Activated T-cell treated with anti-CD3 and anti-CD28 coated beads, Interleukin-2, amount 50 U/mL, for 4 hours (primary cell): ENCODE measurements around the gene EPB41L4A. TPM values are rescaled to one million over a fixed set of nuclear protein-coding genes. Genes with fewer than 3 reads are reported as not detected.

Experiments used
- ATAC-seq, 2 donors: fragments of 200-7000 bp; cut with Tn5 transposase; one replicate each; pipeline ENCODE4 v1.10.0; 2021
- DNase-seq: peaks from one replicate; pipeline ENCODE4 v3.0.0-alpha.2; 2020
- H3K27me3 Mint-ChIP-seq: one replicate; pipeline ENCODE4 v1.8.0; 2021; ENCODE audit warnings: low read depth, mixed read lengths
- H3K36me3 Mint-ChIP-seq: one replicate; pipeline ENCODE4 v1.8.0; 2022; ENCODE audit warnings: mixed read lengths; ENCODE audit not compliant: insufficient read depth
- H3K4me1 Mint-ChIP-seq: one replicate; pipeline ENCODE4 v1.8.0; 2021; ENCODE audit warnings: low read depth, mixed read lengths
- H3K4me3 Mint-ChIP-seq: one replicate; pipeline ENCODE4 v1.8.0; 2021; ENCODE audit warnings: mild to moderate bottlenecking, moderate library complexity, mixed read lengths
- H3K9me3 Mint-ChIP-seq: one replicate; pipeline ENCODE4 v1.8.0; 2021; ENCODE audit warnings: mixed read lengths
- total RNA-seq, 3 donors: library from RNA; stranded (reverse); gene quantifications; one replicate each; pipeline ENCODE4 v1.2.1, GENCODE V29; 2021

EPB41L4A gene
- total RNA-seq, 3 donors from 2014 or later, result 0.10 to 0.35 (median 0.16) TPM

- DNase-seq, result no peak
- ATAC-seq, result no peak
- peaks cover 8% of the 10 kb centered on the region for H3K9me3 Mint-ChIP-seq
- no peaks in the 10 kb centered on the region for H3K36me3 Mint-ChIP-seq
- H3K4me3 Mint-ChIP-seq, result no peak overlapping the region
- no peaks in the 10 kb centered on the region for H3K4me1 Mint-ChIP-seq
- H3K27me3 Mint-ChIP-seq, result peaks cover 4% of the 10 kb centered on the region
Observed at GRCh38 chr5:112293587-112293986, 125.5 kb downstream of the EPB41L4A start.

GRCh38 chr5:112290691-112291090 lies 128.4 kb downstream of the EPB41L4A start:
- Mint-ChIP-seq H3K4me1 (no peaks in the 10 kb centered on the region), H3K36me3 (no peaks in the 10 kb centered on the region), H3K27me3 (peaks cover 4% of the 10 kb centered on the region), H3K4me3 (no peak overlapping the region), H3K9me3 (no peaks in the 10 kb centered on the region)
- no peak for DNase-seq
- ATAC-seq, result no peak

- no peaks in the 10 kb centered on the region for H3K4me1 Mint-ChIP-seq
- ATAC-seq, result no peak
- DNase-seq, result no peak
- H3K36me3 Mint-ChIP-seq, result no peaks in the 10 kb centered on the region
- no peaks in the 10 kb centered on the region for H3K9me3 Mint-ChIP-seq
- no peak overlapping the region for H3K4me3 Mint-ChIP-seq
- peaks cover 2% of the 10 kb centered on the region for H3K27me3 Mint-ChIP-seq
Observed at GRCh38 chr5:112289465-112289864, 129.6 kb downstream of the EPB41L4A start.

- no peak for DNase-seq
- no peak overlapping the region for H3K4me3 Mint-ChIP-seq
- no peaks in the 10 kb centered on the region for H3K9me3 Mint-ChIP-seq
- ATAC-seq, result no peak
- H3K4me1 Mint-ChIP-seq, result no peaks in the 10 kb centered on the region
- H3K36me3 Mint-ChIP-seq, result no peaks in the 10 kb centered on the region
- no peaks in the 10 kb centered on the region for H3K27me3 Mint-ChIP-seq
Observed at GRCh38 chr5:112283943-112284929, 134.8 kb downstream of the EPB41L4A start.

DNA sequence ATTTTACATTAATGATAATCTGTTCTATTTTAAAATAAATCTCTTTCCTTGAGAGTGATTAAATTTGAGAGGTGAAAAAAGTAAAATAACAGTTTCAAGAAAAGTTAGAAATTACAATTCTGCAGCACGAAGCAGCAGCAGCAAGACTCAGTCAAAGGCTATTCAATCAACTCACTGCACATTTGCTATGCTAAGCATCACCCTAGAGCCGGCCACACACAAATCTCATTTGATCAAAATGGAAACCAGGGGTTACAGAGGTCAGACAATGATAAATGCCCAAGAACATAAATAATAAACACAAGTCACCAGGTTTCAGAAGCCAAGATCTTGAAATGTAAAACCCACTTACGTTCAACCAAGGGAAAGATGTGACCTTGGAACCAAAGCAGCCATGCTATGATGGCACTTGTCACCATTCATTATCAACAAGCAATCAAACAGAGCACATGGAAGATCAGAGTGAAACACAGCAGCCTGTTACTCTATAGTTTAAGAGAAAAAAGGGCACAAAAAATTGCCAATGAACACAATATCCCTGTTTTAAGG lies 136.0 kb downstream of the EPB41L4A start:
- DNase-seq (no peak), ATAC-seq (no peak)
- H3K4me1 Mint-ChIP-seq, result no peaks in the 10 kb centered on the region
- H3K36me3 Mint-ChIP-seq, result no peaks in the 10 kb centered on the region
- H3K4me3 Mint-ChIP-seq, result no peak overlapping the region
- no peaks in the 10 kb centered on the region for H3K9me3 Mint-ChIP-seq
- no peaks in the 10 kb centered on the region for H3K27me3 Mint-ChIP-seq

DNA sequence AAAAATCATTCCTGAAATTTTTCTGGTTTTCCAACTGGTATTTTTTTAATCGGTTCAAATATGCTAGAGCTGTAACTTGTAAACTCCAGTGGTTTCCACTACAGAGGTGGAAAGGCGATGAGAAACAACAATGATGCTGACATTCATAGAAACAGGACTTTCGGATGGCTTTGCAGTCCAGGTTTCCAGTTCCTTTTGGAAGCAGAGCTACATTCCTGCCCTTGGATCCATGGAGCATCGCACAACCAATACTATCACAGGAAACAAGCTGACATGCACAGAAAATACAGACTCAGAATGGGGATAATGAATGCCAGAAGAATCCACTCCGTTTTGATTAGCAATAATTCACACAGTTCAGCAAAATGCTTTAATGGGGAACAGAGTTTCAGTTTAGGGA lies 140.0 kb downstream of the EPB41L4A start:
- Mint-ChIP-seq H3K4me1 (no peaks in the 10 kb centered on the region), H3K27me3 (no peaks in the 10 kb centered on the region), H3K9me3 (no peaks in the 10 kb centered on the region), H3K36me3 (no peaks in the 10 kb centered on the region), H3K4me3 (no peak overlapping the region)
- ATAC-seq, result no peak
- no peak for DNase-seq

- Mint-ChIP-seq H3K4me3 (no peak overlapping the region), H3K27me3 (no peaks in the 10 kb centered on the region), H3K4me1 (no peaks in the 10 kb centered on the region), H3K36me3 (no peaks in the 10 kb centered on the region), H3K9me3 (no peaks in the 10 kb centered on the region)
- DNase-seq (no peak), ATAC-seq (no peak)
Observed at GRCh38 chr5:112276991-112277390, 142.1 kb downstream of the EPB41L4A start.

DNA sequence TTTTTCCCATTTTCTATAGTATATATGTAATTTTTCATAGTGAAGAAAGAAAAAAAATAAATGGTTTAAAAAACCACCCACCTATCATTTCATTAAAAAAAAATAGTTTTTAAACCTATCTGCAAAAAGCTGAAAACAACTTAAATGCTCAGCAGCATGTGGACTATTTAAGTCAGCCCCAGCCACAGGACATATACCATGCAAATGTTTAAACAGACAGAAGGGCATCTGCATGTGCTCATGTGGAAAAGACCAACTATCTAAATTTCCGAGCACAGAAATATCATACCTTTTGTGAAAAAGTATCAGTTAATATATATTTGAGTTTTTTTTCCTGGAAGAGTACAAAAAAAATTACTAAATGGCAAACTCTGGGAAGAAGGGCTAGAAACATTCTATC lies 143.4 kb downstream of the EPB41L4A start:
- DNase-seq (no peak), ATAC-seq (no peak)
- no peak overlapping the region for H3K4me3 Mint-ChIP-seq
- no peaks in the 10 kb centered on the region for H3K27me3 Mint-ChIP-seq
- H3K9me3 Mint-ChIP-seq, result no peaks in the 10 kb centered on the region
- H3K4me1 Mint-ChIP-seq, result no peaks in the 10 kb centered on the region
- no peaks in the 10 kb centered on the region for H3K36me3 Mint-ChIP-seq

GRCh38 chr5:112270299-112271293 lies 148.5 kb downstream of the EPB41L4A start:
- H3K4me3 Mint-ChIP-seq, result no peak overlapping the region
- no peak for DNase-seq
- no peaks in the 10 kb centered on the region for H3K36me3 Mint-ChIP-seq
- ATAC-seq, result no peak
- H3K27me3 Mint-ChIP-seq, result peaks cover 3% of the 10 kb centered on the region
- H3K4me1 Mint-ChIP-seq, result no peaks in the 10 kb centered on the region
- no peaks in the 10 kb centered on the region for H3K9me3 Mint-ChIP-seq

- H3K4me1 Mint-ChIP-seq, result no peaks in the 10 kb centered on the region
- ATAC-seq (no peak), DNase-seq (no peak)
- no peaks in the 10 kb centered on the region for H3K9me3 Mint-ChIP-seq
- H3K27me3 Mint-ChIP-seq, result peaks cover 7% of the 10 kb centered on the region
- H3K4me3 Mint-ChIP-seq, result no peak overlapping the region
- H3K36me3 Mint-ChIP-seq, result no peaks in the 10 kb centered on the region
Observed at GRCh38 chr5:112267231-112267630, 151.8 kb downstream of the EPB41L4A start.

DNA sequence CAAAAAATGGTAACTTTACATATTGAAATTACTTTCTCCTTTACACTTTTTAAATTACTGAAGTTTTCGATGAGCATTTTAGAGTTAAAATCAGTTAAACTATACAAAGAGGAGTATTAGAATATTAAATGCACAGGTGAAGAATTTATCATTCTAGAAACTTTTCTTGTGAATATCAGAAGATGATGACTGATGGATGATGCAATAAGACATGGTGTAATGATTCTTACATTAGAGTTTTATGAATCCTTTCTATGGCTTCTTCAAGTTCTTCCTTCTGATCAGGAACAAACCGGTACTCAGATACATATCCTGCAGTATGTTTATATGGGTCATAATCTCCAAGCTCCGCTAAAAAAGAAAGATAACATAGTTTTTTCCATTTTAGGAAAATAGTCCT lies 154.4 kb downstream of the EPB41L4A start:
- H3K4me1 Mint-ChIP-seq, result no peaks in the 10 kb centered on the region
- H3K9me3 Mint-ChIP-seq, result no peaks in the 10 kb centered on the region
- H3K36me3 Mint-ChIP-seq, result no peaks in the 10 kb centered on the region
- no peak overlapping the region for H3K4me3 Mint-ChIP-seq
- ATAC-seq, result no peak
- peaks cover 9% of the 10 kb centered on the region for H3K27me3 Mint-ChIP-seq
- DNase-seq, result no peak

DNA sequence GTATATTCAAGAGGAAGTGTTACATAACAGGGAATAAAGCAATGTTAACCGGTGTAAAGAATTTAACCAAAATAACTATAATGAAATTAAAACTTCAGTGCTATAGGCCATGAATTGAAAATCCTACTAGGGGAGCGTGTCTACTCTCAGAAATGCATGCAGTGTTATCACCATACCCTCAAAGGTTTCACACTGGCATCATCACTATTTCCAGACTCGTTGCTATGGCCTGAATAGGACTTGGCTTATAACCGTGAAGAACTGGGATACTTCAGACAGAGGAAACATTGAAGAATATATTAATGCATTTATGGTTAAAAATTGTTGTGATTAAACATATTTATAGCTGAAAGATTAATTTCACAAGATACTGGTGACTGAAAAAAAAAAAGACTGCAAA lies 154.9 kb downstream of the EPB41L4A start:
- DNase-seq, result no peak

GRCh38 chr5:112263469-112263868 lies 155.6 kb downstream of the EPB41L4A start:
- no peaks in the 10 kb centered on the region for H3K4me1 Mint-ChIP-seq
- no peak for ATAC-seq
- H3K36me3 Mint-ChIP-seq, result no peaks in the 10 kb centered on the region
- H3K27me3 Mint-ChIP-seq, result peaks cover 18% of the 10 kb centered on the region
- no peak for DNase-seq
- H3K4me3 Mint-ChIP-seq, result no peak overlapping the region
- H3K9me3 Mint-ChIP-seq, result no peaks in the 10 kb centered on the region

More for the DNA sequence above, 154.9 kb downstream of the EPB41L4A start:
- H3K9me3 Mint-ChIP-seq, result no peaks in the 10 kb centered on the region
- H3K36me3 Mint-ChIP-seq, result no peaks in the 10 kb centered on the region
- no peak overlapping the region for H3K4me3 Mint-ChIP-seq
- no peak for ATAC-seq
- peaks cover 14% of the 10 kb centered on the region for H3K27me3 Mint-ChIP-seq
- H3K4me1 Mint-ChIP-seq, result no peaks in the 10 kb centered on the region

- ATAC-seq (no peak), DNase-seq (no peak)
- Mint-ChIP-seq H3K9me3 (no peaks in the 10 kb centered on the region), H3K4me3 (no peak overlapping the region), H3K36me3 (no peaks in the 10 kb centered on the region), H3K4me1 (no peaks in the 10 kb centered on the region), H3K27me3 (peaks cover 18% of the 10 kb centered on the region)
Observed at GRCh38 chr5:112258571-112258970, 160.5 kb downstream of the EPB41L4A start.
